HG03108 (cell line): ENCODE data around the gene PPM1E.

Experiments
- ATAC-seq: cut with Tn5 transposase; IDR thresholded peaks from one replicate; pipeline ENCODE4 v1.9.1; 2021; ENCODE audit warnings: moderate library complexity; ENCODE audit not compliant: unreplicated experiment

PPM1E gene

GRCh38 chr17:59030811-59031210 lies 275.2 kb downstream of the PPM1E start:
- ATAC-seq = no peak
